ENCODE results near the gene MYL12A. TPM values are rescaled to one million over a fixed set of nuclear protein-coding genes. Genes with fewer than 3 reads are reported as not detected.

MYL12A gene
- 699 and 931 TPM in 2 replicates for total RNA-seq

GRCh38 chr18:3247240-3248061 is at the start of gene MYL12A:
MYL12A (plus strand) TSS chr18:3247801; CDS start chr18:3253248, 5,447 bp downstream.

DNA sequence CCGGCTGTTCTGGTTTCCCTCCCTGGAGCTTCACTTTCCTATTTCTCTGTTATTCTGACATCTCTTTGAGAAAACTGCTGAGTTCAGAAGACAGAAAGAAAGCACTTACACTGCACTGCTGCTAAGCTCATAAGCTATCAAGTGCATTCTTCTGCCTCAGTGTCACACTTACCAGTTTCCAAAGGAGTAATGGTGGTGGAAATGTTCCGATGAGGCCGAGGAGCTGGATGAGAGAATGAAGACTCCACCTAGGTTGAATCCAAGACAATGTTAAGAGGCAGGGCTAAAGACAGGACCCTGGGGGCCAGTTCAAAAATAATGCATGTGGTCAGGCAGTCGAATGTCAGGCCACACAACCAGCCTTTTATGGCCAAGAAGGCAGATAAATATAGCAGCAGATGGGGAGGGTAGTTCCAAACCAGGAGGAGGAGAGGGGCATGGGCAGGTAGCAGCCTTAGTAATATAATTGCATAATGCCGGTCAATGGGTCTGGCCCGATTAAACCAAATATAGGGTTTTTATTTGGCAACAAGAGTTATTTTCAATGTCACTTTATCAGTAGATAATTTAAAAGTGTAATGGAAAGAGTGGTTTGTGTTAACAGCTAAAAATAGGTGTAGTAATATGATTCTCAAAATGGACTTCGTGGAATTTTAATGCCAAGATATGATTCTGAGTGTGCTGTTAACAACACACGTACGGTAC is 27.8 kb upstream of the MYL12A start, which contains the start of gene MYOM1:
MYOM1 (minus strand) TSS at position 338 of the 705 bp plus-strand sequence. CDS start 4,745 bp downstream, outside the sequence.

DNA sequence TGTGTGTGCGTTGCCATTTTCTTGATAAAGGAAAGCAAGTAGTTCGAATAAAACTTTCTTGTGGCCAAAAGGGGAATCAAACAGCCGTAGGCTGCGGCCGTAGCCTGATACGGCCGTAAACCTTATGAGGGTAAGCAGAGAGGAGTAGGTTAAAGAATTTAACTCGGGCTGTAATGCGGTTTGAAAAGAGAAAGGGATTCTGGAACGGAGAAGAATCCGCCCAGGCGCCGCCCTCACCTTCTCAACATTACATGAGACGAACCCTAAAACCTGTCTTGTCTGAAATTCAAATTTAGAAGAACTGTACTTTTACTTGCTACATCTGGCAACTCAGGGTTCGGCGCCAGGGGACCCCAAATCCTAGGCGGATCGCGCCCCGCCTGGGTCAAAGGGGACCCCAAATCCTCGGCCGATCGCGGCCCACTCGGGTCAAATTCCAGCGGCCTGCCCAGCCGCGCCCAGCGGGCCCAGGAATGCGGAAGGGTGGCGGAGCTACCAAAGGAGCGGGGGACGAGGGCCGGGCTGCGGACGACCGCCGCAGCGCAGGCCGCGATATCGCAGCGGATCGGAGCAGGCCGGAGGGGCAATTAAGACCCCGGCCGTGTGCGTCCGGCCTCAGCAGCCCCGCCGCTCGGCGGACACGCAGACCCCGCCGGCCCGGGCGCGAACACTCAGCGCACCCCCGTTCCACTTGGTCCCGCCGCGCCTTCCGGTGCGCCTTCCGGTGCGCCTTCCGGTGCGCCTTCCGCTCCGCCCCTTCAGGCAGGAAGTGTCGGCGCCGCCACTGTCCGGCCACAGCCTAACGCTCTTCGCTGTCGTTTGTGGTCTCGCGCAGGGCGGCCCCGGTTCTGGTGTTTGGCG is 14.0 kb downstream of the MYL12A start, which contains the start of gene MYL12B:
MYL12B (plus strand) TSS at position 761 of the 861 bp plus-strand sequence. CDS start 10,766 bp downstream, outside the sequence.

Other genes with a start within 250 kb of the MYL12A start
- gene LPIN2, start 234.7 kb upstream of the MYL12A start, total RNA-seq, result 21.7 and 29.3 TPM in 2 replicates
- gene MYOM1, start 27.8 kb upstream of the MYL12A start, total RNA-seq, result under 0.01 and 0.16 TPM in 2 replicates
- gene MYL12B, start 14.3 kb downstream of the MYL12A start, total RNA-seq, result 467 and 537 TPM in 2 replicates
- gene TGIF1, start 202.4 kb downstream of the MYL12A start, total RNA-seq, result 115 and 126 TPM in 2 replicates

Measured in cardiac atrium fibroblast (primary cell).